WTC11 (cell line): Measurements from ENCODE around the gene DYNC1I1. TPM values are rescaled to one million over a fixed set of nuclear protein-coding genes. Genes with fewer than 3 reads are reported as not detected.

Experiments
- ATAC-seq: fragments of 200-7000 bp; cut with Tn5 transposase; 2 replicates; pipeline ENCODE4 v1.10.0; 2021; ENCODE audit warnings: mild to moderate bottlenecking, moderate library complexity
- CTCF ChIA-PET: fragments of 300-600 bp; sonication (Branson Sonifier 250); formaldehyde crosslinking; loops from one replicate; lab custom pipeline; 2021; ENCODE audit warnings: antibody characterized with exemption; lab: Charles Lee
- POLR2A ChIA-PET: fragments of 350-600 bp; sonication (Branson Sonifier 250); formaldehyde crosslinking; loops from one replicate; lab custom pipeline; 2021; ENCODE audit warnings: antibody characterized with exemption; lab: Charles Lee
- DNase-seq: peaks from one replicate; pipeline ENCODE4 v3.0.0; 2021; ENCODE audit warnings: low spot score
- H3K27ac Mint-ChIP-seq: 2 replicates; pipeline ENCODE4 v1.8.0; 2021; ENCODE audit warnings: mixed read lengths
- H3K27me3 Mint-ChIP-seq: 2 replicates; pipeline ENCODE4 v1.8.0; 2021; ENCODE audit warnings: low read depth, mild to moderate bottlenecking, moderate library complexity, mixed read lengths
- H3K36me3 Mint-ChIP-seq: 2 replicates; pipeline ENCODE4 v1.8.0; 2021; ENCODE audit warnings: mixed read lengths
- H3K4me1 Mint-ChIP-seq: 2 replicates; pipeline ENCODE4 v1.8.0; 2022; ENCODE audit warnings: mixed read lengths
- H3K4me3 Mint-ChIP-seq: 2 replicates; pipeline ENCODE4 v1.8.0; 2021; ENCODE audit warnings: mild to moderate bottlenecking, moderate library complexity, mixed read lengths
- H3K9me3 Mint-ChIP-seq: 2 replicates; pipeline ENCODE4 v1.8.0; 2021; ENCODE audit warnings: mixed read lengths
- CREB1 ChIP-seq: sonication (generic); formaldehyde crosslinking; IDR thresholded peaks from 2 replicates; pipeline ENCODE4 v1.8.0; 2023; ENCODE audit warnings: mild to moderate bottlenecking, missing genetic modification reagents
- CREM ChIP-seq: sonication (generic); formaldehyde crosslinking; IDR thresholded peaks from 2 replicates; pipeline ENCODE4 v1.8.1; 2022; ENCODE audit warnings: mild to moderate bottlenecking, missing genetic modification reagents, moderate library complexity
- E2F1 ChIP-seq: sonication (generic); formaldehyde crosslinking; IDR thresholded peaks from 2 replicates; pipeline ENCODE4 v1.8.0; 2022; ENCODE audit warnings: mild to moderate bottlenecking, missing genetic modification reagents
- E2F4 ChIP-seq: sonication (generic); formaldehyde crosslinking; IDR thresholded peaks from 2 replicates; pipeline ENCODE4 v1.8.1; 2022; ENCODE audit warnings: low read depth, mild to moderate bottlenecking, moderate library complexity, missing genetic modification reagents, borderline replicate concordance
- FOXP1 ChIP-seq: sonication (generic); formaldehyde crosslinking; IDR thresholded peaks from 2 replicates; pipeline ENCODE4 v1.8.0; 2022; ENCODE audit warnings: missing genetic modification reagents, mild to moderate bottlenecking, moderate library complexity, borderline replicate concordance
- JAZF1 ChIP-seq: fragments of 250-450 bp; sonication (Bioruptor Pico); IDR thresholded peaks from 2 replicates; pipeline ENCODE4 v1.9.0; 2021; ENCODE audit warnings: moderate library complexity, mild to moderate bottlenecking, inconsistent platforms
- KAT7 ChIP-seq: sonication (generic); formaldehyde crosslinking; IDR thresholded peaks from 2 replicates; pipeline ENCODE4 v1.8.1; 2023; ENCODE audit warnings: missing genetic modification reagents, mild to moderate bottlenecking, borderline replicate concordance
- MXD4 ChIP-seq: fragments of 250-450 bp; sonication (Bioruptor Pico); IDR thresholded peaks from 2 replicates; pipeline ENCODE4 v1.8.0; 2021; ENCODE audit warnings: mild to moderate bottlenecking, moderate library complexity, borderline replicate concordance
- MYBL2 ChIP-seq: sonication (generic); formaldehyde crosslinking; IDR thresholded peaks from 2 replicates; pipeline ENCODE4 v1.8.1; 2023; ENCODE audit warnings: mild to moderate bottlenecking, moderate library complexity, missing genetic modification reagents
- NFE2L1 ChIP-seq: sonication (generic); formaldehyde crosslinking; IDR thresholded peaks from 2 replicates; pipeline ENCODE4 v1.8.1; 2023; ENCODE audit warnings: missing genetic modification reagents
- NR1H2 ChIP-seq: sonication (generic); formaldehyde crosslinking; IDR thresholded peaks from 2 replicates; pipeline ENCODE4 v1.9.0; 2021; ENCODE audit warnings: mild to moderate bottlenecking, moderate library complexity, missing genetic modification reagents
- PREB ChIP-seq: sonication (generic); formaldehyde crosslinking; IDR thresholded peaks from 2 replicates; pipeline ENCODE4 v1.8.1; 2022; ENCODE audit warnings: mild to moderate bottlenecking, missing genetic modification reagents, moderate library complexity, borderline replicate concordance
- PRRX2 ChIP-seq: fragments of 250-450 bp; sonication (Bioruptor Pico); IDR thresholded peaks from 2 replicates; pipeline ENCODE4 v1.8.0; 2021; ENCODE audit warnings: mild to moderate bottlenecking
- SOX15 ChIP-seq: fragments of 250-450 bp; sonication (Bioruptor Pico); IDR thresholded peaks from 2 replicates; pipeline ENCODE4 v1.9.0; 2021; ENCODE audit warnings: mild to moderate bottlenecking
- SP1 ChIP-seq: sonication (generic); formaldehyde crosslinking; conservative IDR thresholded peaks from 2 replicates; pipeline ENCODE4 v1.8.1; 2022; ENCODE audit warnings: missing genetic modification reagents
- TEAD1 ChIP-seq: sonication (generic); formaldehyde crosslinking; IDR thresholded peaks from 2 replicates; pipeline ENCODE4 v1.8.0; 2022; ENCODE audit warnings: mild to moderate bottlenecking, missing genetic modification reagents
- ZBTB21 ChIP-seq: sonication (generic); formaldehyde crosslinking; IDR thresholded peaks from 2 replicates; pipeline ENCODE4 v1.8.1; 2023; ENCODE audit warnings: mild to moderate bottlenecking, missing genetic modification reagents, borderline replicate concordance
- ZMAT4 ChIP-seq: fragments of 250-450 bp; sonication (Bioruptor Pico); IDR thresholded peaks from 2 replicates; pipeline ENCODE4 v1.9.0; 2021; ENCODE audit warnings: mild to moderate bottlenecking
- ZNF219 ChIP-seq: sonication (generic); formaldehyde crosslinking; IDR thresholded peaks from 2 replicates; pipeline ENCODE4 v1.8.0; 2023; ENCODE audit warnings: missing genetic modification reagents, mild to moderate bottlenecking, borderline replicate concordance
- ZNF396 ChIP-seq: fragments of 250-450 bp; sonication (Bioruptor Pico); IDR thresholded peaks from 2 replicates; pipeline ENCODE4 v1.8.0; 2021; ENCODE audit warnings: mild to moderate bottlenecking, moderate library complexity, borderline replicate concordance
- total RNA-seq: library from RNA; stranded (reverse); gene quantifications from 3 replicates; pipeline ENCODE4 v1.2.3, GENCODE V29; 2021
- TF ChIP-seq, protein P1 (sequence below): fragments of 250-450 bp; sonication (Bioruptor Pico); IDR thresholded peaks from 2 replicates; pipeline ENCODE4 v1.8.0; 2021; ENCODE audit warnings: mild to moderate bottlenecking
- TF ChIP-seq, protein P2 (sequence below): sonication (generic); formaldehyde crosslinking; IDR thresholded peaks from 2 replicates; pipeline ENCODE4 v1.8.0; 2022; ENCODE audit warnings: missing genetic modification reagents
- TF ChIP-seq, protein P3 (sequence below): sonication (generic); formaldehyde crosslinking; IDR thresholded peaks from 2 replicates; pipeline ENCODE4 v1.8.0; 2023; ENCODE audit warnings: mild to moderate bottlenecking, missing genetic modification reagents

Gene DYNC1I1
- total RNA-seq, 1 experiment from 2014 or later, result 2.8 TPM

GRCh38 chr7:96126382-96126781 is 354.0 kb downstream of the DYNC1I1 start (continued):
- TF ChIP-seq, protein P1, sequence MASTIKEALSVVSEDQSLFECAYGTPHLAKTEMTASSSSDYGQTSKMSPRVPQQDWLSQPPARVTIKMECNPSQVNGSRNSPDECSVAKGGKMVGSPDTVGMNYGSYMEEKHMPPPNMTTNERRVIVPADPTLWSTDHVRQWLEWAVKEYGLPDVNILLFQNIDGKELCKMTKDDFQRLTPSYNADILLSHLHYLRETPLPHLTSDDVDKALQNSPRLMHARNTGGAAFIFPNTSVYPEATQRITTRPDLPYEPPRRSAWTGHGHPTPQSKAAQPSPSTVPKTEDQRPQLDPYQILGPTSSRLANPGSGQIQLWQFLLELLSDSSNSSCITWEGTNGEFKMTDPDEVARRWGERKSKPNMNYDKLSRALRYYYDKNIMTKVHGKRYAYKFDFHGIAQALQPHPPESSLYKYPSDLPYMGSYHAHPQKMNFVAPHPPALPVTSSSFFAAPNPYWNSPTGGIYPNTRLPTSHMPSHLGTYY (CRISPR knock-in tag), result no peak
- no peak for TF ChIP-seq ZBTB21 (CRISPR knock-in tag)
- no peak for TF ChIP-seq E2F4 (CRISPR knock-in tag)

GRCh38 chr7:96127746-96128145 is 355.4 kb downstream of the DYNC1I1 start:
- Mint-ChIP-seq H3K9me3 (no peaks in the 10 kb centered on the region), H3K4me1 (peaks cover 24% of the 10 kb centered on the region), H3K4me3 (no peak overlapping the region), H3K36me3 (peaks cover 2% of the 10 kb centered on the region; the same call in 1 of the 2 replicates), H3K27ac (no peak overlapping the region), H3K27me3 (peaks cover 6% of the 10 kb centered on the region; the same call in 1 of the 2 replicates)
- CTCF ChIA-PET, result interaction anchor here (1.1 kb wide), 1 partner anchor 10 kb away, joined by 3 read pairs; no protein-coding TSS in a partner anchor
- POLR2A ChIA-PET, result no interaction called here
- DNase-seq (no peak), ATAC-seq (no peak)
- no peak for TF ChIP-seq SP1 (CRISPR knock-in tag)
- TF ChIP-seq MXD4 (CRISPR knock-in tag), result no peak
- no peak for TF ChIP-seq PRRX2 (CRISPR knock-in tag)
- TF ChIP-seq CREB1, result no peak
- TF ChIP-seq PREB (CRISPR knock-in tag), result no peak
- no peak for TF ChIP-seq ZMAT4
- TF ChIP-seq CREM (CRISPR knock-in tag), result no peak
- TF ChIP-seq ZBTB21 (CRISPR knock-in tag), result no peak
- no peak for TF ChIP-seq NR1H2 (CRISPR knock-in tag)
- TF ChIP-seq ZNF219 (CRISPR knock-in tag), result no peak
- TF ChIP-seq MYBL2, result no peak
- no peak for TF ChIP-seq NFE2L1 (CRISPR knock-in tag)

DNA sequence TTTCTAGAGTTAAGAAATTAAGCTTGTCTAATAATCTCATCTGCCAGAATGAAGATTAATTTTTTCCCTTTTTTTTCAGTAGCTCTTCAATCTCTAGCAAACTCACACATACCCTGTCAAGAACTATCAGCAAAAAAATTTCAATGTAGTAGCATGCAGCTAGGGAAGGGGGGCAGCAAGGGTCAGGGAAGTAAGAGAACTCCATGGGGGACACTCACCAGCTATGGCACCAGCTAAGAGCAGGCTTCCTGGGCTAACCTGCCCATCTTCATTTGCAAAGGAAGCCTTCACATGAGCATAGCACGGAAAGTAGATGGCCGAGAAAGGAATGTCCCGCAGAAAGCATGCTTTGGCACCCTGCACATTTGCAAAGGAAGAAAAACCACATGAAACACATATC is 359.2 kb downstream of the DYNC1I1 start:
- CTCF ChIA-PET, result interaction anchor here (1.0 to 1.7 kb wide), 6 partner anchors 12 to 895 kb away, joined by 3 to 9 read pairs (median 4); no protein-coding TSS in a partner anchor
- Mint-ChIP-seq H3K27ac (no peak overlapping the region), H3K4me1 (peaks cover 20% of the 10 kb centered on the region), H3K27me3 (peaks cover 21% of the 10 kb centered on the region), H3K9me3 (no peaks in the 10 kb centered on the region), H3K36me3 (peaks cover 8% of the 10 kb centered on the region), H3K4me3 (no peak overlapping the region)
- POLR2A ChIA-PET, result interaction anchor here (0.6 kb wide), 1 partner anchor 696 kb away, joined by 3 read pairs; no protein-coding TSS in a partner anchor
- no peak for DNase-seq
- peak; percentile 91 for ATAC-seq
- TF ChIP-seq JAZF1 (CRISPR knock-in tag), result no peak
- no peak for TF ChIP-seq FOXP1 (CRISPR knock-in tag)
- TF ChIP-seq ZNF396 (CRISPR knock-in tag), result no peak
- no peak for TF ChIP-seq SOX15
- no peak for TF ChIP-seq E2F1 (CRISPR knock-in tag)
- TF ChIP-seq, protein P2, sequence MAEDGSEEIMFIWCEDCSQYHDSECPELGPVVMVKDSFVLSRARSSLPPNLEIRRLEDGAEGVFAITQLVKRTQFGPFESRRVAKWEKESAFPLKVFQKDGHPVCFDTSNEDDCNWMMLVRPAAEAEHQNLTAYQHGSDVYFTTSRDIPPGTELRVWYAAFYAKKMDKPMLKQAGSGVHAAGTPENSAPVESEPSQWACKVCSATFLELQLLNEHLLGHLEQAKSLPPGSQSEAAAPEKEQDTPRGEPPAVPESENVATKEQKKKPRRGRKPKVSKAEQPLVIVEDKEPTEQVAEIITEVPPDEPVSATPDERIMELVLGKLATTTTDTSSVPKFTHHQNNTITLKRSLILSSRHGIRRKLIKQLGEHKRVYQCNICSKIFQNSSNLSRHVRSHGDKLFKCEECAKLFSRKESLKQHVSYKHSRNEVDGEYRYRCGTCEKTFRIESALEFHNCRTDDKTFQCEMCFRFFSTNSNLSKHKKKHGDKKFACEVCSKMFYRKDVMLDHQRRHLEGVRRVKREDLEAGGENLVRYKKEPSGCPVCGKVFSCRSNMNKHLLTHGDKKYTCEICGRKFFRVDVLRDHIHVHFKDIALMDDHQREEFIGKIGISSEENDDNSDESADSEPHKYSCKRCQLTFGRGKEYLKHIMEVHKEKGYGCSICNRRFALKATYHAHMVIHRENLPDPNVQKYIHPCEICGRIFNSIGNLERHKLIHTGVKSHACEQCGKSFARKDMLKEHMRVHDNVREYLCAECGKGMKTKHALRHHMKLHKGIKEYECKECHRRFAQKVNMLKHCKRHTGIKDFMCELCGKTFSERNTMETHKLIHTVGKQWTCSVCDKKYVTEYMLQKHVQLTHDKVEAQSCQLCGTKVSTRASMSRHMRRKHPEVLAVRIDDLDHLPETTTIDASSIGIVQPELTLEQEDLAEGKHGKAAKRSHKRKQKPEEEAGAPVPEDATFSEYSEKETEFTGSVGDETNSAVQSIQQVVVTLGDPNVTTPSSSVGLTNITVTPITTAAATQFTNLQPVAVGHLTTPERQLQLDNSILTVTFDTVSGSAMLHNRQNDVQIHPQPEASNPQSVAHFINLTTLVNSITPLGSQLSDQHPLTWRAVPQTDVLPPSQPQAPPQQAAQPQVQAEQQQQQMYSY (CRISPR knock-in tag), result no peak
- TF ChIP-seq, protein P3, sequence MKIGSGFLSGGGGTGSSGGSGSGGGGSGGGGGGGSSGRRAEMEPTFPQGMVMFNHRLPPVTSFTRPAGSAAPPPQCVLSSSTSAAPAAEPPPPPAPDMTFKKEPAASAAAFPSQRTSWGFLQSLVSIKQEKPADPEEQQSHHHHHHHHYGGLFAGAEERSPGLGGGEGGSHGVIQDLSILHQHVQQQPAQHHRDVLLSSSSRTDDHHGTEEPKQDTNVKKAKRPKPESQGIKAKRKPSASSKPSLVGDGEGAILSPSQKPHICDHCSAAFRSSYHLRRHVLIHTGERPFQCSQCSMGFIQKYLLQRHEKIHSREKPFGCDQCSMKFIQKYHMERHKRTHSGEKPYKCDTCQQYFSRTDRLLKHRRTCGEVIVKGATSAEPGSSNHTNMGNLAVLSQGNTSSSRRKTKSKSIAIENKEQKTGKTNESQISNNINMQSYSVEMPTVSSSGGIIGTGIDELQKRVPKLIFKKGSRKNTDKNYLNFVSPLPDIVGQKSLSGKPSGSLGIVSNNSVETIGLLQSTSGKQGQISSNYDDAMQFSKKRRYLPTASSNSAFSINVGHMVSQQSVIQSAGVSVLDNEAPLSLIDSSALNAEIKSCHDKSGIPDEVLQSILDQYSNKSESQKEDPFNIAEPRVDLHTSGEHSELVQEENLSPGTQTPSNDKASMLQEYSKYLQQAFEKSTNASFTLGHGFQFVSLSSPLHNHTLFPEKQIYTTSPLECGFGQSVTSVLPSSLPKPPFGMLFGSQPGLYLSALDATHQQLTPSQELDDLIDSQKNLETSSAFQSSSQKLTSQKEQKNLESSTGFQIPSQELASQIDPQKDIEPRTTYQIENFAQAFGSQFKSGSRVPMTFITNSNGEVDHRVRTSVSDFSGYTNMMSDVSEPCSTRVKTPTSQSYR, result no peak
- TF ChIP-seq KAT7 (CRISPR knock-in tag), result no peak
- TF ChIP-seq TEAD1 (CRISPR knock-in tag), result no peak
